ENCODE results near the gene FHIP1A.

Gene FHIP1A

GRCh38 chr4:151417766-151418376 is 8.9 kb downstream of the FHIP1A start:
- DNase-seq (ENCODE audit: low spot score) = peak; percentile 28

DNA sequence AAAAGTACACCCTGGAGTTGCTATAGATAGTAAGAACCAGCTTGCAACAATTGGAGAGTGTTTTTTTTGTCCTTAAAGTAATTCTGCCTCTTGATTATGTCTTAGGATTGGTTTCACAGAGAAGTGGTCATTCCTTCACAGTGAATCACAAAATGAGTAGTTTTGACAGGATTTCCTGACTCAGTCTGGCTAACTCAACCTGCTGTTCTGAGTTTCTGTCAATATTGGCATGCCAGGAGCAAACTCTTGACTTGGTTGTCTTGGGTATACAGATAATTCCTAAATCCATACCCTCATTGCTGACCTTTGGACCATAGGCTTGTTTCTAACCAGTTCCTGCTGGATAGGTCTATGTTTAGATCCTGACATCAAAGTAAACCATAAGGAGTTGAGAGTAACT is 9.4 kb downstream of the FHIP1A start:
- DNase-seq (ENCODE audit: low spot score) = peak; percentile 61

GRCh38 chr4:151418856-151419255 is 9.9 kb downstream of the FHIP1A start:
- no peak for DNase-seq (ENCODE audit: low spot score)

GRCh38 chr4:151420250-151420807 is 11.4 kb downstream of the FHIP1A start:
- DNase-seq (ENCODE audit: low spot score) = no peak

GRCh38 chr4:151422854-151423253 is 13.9 kb downstream of the FHIP1A start:
- no peak for DNase-seq (ENCODE audit: low spot score)

- DNase-seq (ENCODE audit: low spot score) = no peak
Measured at GRCh38 chr4:151426513-151426912, 17.5 kb downstream of the FHIP1A start.

DNA sequence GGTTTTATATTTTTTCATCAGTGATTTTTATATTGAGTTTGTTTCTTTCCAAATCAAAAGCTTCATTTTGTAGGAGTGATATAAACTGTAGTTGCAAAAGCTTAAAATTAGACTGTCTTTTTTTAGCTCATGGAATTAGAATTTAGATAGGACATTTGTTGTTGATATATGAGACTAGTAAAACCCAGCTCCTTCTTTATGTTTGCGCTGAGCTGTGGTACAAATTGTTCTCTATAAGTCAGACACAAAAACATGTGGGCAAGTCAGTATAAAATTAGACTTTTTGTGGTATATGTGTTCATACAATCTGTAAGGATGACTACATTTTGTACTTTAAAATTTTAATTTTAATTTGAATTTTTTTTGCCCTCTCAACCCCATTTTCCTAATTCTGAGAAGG is 18.3 kb downstream of the FHIP1A start:
- DNase-seq (ENCODE audit: low spot score) = no peak

DNA sequence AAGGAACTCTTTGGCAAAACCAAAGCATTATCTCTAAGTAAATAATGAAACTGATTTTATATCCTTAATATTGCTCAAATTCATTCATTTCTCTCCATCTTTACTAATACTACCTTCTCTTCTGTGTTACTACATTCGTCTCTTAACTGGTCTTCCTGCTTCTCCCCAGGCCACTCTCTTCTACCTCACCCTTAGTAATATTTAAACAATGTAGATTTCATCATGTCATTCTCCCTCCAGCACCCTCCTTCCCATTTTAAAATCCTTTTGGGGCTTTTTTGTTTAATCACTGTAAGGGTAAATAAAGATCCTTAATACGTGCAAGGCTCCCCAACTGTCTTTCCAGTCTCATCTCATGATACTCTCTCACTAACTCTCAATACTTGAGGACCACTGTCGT is 19.4 kb downstream of the FHIP1A start:
- DNase-seq (ENCODE audit: low spot score) = no peak

DNA sequence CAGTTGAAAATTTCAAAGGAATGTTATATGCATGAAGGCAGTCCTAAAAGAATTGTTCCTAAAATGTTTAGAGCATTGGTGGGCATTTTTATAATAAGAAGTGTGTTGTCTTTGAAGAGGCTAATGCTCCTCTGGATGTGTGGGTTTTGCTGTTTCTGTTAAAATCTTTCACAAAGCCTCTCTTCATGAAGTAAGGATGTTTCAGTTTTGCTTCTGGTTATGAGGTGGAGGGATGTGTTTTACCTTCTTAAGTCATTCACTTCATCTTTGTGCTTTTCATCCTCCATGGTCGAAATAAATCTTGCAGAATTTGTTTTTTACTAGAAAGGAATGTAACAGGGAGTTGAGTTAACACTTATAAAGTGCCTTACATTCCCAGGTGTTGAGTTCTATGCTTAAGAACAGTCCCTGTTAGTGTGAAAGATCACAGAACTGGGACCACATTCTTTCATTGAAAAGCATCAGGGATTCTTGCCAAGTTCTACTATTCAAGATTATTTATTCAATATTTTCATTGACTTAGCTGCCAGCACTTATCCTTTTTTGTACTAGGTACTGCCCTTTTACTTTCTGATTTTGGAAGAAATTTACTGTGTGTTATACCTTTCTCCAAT is 21.1 kb downstream of the FHIP1A start:
- DNase-seq (ENCODE audit: low spot score) = no peak

DNA sequence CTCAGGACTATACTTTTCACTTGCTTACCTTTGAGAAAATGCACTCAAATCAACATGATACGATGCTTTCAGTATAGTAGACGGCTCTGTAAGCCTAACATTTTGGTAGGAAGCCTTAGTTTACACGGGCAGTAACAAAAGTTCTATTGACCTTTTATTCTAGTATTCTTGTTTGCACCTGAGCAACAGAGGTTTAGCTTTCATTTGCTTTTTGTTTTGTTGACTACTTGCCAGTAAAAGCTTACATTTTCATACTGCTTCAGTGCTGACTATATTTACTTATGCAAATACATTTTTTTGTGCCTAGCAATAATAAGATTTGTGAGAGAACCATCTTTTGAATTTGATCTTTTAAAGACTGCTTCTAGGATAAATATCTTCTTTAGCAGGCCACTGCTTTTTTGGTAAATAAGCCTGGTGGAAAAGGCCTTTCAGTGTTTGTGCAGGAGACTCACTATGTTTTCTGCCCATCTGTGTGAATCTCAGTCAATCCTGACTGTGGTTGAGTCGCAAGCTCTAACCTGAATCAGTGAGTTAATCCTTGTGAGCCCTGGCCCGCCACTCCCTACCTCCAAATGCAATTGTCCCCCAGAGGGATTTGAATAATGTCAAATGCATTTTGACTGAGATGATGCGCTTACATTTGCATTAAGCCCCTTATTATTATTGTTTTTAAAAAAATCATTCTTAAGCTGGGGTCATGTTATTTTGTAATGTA is 21.9 kb downstream of the FHIP1A start:
- DNase-seq (ENCODE audit: low spot score) = no peak

GRCh38 chr4:151431728-151432127 is 22.8 kb downstream of the FHIP1A start:
- DNase-seq (ENCODE audit: low spot score) = no peak

DNA sequence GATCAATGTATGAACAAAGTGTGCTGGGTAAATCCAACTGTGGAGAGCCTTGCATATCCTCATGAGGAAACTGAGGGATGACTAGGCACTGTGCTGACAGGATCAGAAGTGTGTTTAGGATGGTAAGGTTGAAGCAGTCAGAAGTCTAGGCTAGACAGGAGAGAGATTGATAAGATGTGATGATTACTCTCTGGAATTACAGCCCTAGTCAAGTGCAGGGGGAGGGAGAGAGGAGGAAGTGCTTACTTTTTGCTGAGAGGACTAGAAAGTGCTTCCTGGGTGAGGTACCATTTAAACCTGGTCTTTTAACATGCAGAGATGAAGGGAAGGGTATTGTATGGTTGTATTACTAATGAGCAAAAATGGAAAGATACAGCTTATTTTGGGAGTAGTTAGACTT is 23.7 kb downstream of the FHIP1A start:
- DNase-seq (ENCODE audit: low spot score) = no peak

DNA sequence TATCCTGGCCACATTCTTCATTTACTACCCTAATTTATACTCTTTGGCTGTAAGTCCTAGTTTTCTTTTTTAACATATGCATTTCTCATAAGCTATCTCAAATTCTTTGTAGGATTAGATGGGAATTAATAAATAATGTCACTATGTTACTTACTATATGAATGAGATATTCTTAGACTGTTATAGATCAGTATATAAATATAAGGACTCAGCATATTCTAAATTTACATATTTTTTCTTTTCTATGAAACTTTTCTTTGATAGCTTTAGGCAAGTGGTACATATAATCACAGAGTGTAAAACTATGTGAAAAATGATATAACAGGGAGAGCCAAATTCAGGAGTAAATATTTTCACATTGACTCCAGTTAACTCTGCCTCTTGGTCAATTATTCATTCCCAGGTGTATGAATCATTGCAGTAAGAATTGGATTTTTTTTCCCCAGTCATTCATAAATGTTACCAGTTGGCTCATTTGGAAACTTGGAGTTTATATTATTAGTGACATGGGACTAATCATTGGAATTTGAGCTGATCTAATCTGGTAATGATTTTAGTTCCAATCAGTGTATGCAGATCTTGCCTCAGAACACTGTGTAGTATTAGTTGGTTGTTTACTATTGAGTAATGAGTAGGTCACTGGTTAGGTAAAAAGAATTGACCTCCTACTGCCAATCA is 25.3 kb downstream of the FHIP1A start:
- peak; percentile 12 for DNase-seq (ENCODE audit: low spot score)

DNA sequence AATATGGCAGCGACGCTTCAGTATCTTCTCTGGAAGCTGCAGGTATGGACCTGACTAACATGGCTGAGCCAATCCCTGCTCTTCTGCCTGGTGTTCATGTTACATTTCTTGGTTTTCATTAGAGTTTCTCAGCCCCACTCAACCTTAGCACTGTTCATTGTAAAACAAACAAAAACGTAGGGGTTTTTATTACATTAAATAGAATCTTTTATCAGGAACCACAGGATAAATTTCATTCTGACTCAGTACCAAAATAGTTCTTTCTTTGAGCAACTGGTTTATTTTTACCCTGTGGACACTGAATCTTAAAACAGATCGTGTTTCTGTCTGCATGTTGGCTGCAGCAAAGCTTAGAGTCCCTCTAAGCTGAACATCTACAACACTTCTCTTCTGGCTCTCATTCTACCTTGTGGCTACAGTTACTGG is 27.1 kb downstream of the FHIP1A start:
- no peak for DNase-seq (ENCODE audit: low spot score)

- no peak for DNase-seq (ENCODE audit: low spot score)
Measured at GRCh38 chr4:151437505-151437904, 28.5 kb downstream of the FHIP1A start.

GRCh38 chr4:151438154-151438553 is 29.2 kb downstream of the FHIP1A start:
- no peak for DNase-seq (ENCODE audit: low spot score)

DNA sequence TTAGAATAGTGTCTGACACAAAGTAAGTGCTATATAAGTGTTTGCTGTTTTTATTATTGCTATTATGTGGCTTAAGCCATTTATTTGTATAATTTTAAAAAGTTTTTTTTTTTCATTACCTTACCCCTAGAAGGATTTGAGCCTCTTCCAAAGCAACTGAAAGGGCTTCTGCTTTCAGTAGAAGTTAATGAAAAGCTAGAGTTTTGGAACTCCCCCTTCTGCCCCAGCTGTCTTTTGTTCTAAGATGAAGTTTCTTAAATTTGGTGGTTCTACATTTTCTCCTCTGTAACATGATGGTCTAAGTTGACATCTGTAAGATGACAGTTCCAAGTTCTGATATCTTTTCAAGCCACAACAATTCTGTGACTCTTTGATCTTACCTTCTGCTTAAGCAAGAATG is 30.3 kb downstream of the FHIP1A start:
- no peak for DNase-seq (ENCODE audit: low spot score)

DNA sequence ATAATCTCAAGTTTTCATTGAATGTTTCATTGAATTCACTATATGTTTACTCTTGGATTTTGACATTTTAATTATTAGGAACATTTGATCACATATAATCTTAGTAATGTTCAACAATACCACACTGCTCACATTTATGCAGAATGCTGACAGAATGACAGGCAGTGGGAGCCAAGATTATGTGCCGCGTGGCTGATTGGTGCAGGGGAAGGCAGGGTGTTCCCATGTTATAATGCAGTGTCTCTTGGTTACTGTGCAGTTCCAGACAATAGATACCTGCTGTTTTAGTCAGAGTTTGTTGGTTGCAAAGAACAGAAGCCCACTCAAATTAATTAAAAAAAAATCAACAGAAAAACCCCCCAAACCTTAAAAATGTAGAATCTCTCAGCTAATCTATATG is 33.0 kb downstream of the FHIP1A start:
- no peak for DNase-seq (ENCODE audit: low spot score)

DNA sequence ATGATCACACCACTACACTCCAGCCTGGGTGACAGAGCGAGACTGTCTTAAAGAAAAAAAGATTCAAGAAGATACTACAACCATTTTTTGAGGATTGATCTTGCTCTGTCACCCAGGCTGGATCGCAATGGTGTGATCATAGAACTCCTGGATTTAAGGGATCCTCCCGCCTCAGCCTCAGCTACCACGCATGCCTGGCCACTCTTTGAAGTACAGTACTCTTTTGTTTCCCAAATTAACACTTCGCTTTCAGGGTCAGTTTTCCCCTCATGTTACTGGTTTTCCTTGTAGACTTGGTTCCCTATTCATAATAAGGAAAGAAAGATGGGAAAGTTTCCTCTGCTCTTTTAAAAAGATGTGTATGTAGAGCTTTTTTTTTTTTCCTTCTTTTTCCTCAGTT is 34.3 kb downstream of the FHIP1A start:
- no peak for DNase-seq (ENCODE audit: low spot score)

DNA sequence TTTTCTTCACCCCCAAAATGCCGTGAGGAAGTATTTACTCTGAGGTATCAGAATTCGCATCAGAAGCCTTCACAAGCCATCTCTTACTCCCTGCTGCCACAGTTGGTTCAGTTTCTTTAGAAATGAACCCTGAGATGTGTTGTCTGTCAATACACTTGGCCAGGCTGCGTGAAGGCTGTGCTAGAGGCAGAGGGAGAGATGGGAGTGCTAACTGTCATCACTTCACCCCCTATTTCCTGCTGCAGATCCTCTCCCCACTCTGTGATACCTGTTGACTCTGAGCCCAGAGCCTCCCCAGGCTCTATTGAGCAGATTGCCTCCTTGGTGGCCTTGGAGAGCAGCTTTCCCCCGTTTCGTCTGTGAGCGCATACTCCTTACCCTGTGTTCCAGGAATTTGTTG is 34.8 kb downstream of the FHIP1A start:
- DNase-seq (ENCODE audit: low spot score) = no peak

GRCh38 chr4:151446208-151446607 is 37.2 kb downstream of the FHIP1A start:
- DNase-seq (ENCODE audit: low spot score) = no peak

GRCh38 chr4:151454513-151454912 is 45.5 kb downstream of the FHIP1A start:
- DNase-seq (ENCODE audit: low spot score) = no peak

DNA sequence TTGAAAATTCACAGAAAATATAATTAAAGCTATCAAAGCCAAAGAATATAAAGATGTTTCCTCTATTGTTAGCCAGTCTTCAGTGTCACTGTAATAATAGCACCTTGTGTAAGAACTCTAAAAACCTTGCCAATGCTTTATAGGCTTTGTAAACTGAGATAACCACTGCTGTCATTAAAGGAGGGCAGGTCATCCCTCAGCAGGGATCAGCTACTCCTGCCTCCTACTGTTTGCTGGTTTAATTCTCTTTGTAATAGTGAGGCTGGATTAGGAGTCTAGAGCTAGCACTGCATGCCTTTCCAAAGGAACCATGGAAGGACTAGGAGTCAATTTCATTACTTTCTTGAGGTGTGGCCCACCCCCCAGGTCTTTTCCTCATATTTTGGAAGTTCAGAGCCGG is 46.2 kb downstream of the FHIP1A start:
- DNase-seq (ENCODE audit: low spot score) = no peak
